ENCODE data around the gene DUSP22.

The DUSP22 gene

GRCh38 chr6:352896-353470 lies 60.7 kb downstream of the DUSP22 start:
- no peak for DNase-seq (ENCODE audit: low spot score)

GRCh38 chr6:353642-354614 lies 61.6 kb downstream of the DUSP22 start:
- no peak for DNase-seq (ENCODE audit: low spot score)

GRCh38 chr6:354631-355280 lies 62.5 kb downstream of the DUSP22 start:
- no peak for DNase-seq (ENCODE audit: low spot score)

GRCh38 chr6:355373-356208 lies 63.3 kb downstream of the DUSP22 start:
- no peak for DNase-seq (ENCODE audit: low spot score)

GRCh38 chr6:356828-357251 lies 64.6 kb downstream of the DUSP22 start:
- DNase-seq (ENCODE audit: low spot score), result no peak

GRCh38 chr6:357261-357790 lies 65.0 kb downstream of the DUSP22 start:
- DNase-seq (ENCODE audit: low spot score), result no peak

- no peak for DNase-seq (ENCODE audit: low spot score)
These were observed 65.6 kb downstream of the DUSP22 start for GRCh38 chr6:357791-358341.

- DNase-seq (ENCODE audit: low spot score), result no peak
These were observed 66.1 kb downstream of the DUSP22 start for GRCh38 chr6:358432-358831.

- DNase-seq (ENCODE audit: low spot score), result no peak
These were observed 66.6 kb downstream of the DUSP22 start for GRCh38 chr6:358847-359246.

GRCh38 chr6:359261-360035 lies 67.2 kb downstream of the DUSP22 start:
- no peak for DNase-seq (ENCODE audit: low spot score)

- DNase-seq (ENCODE audit: low spot score), result no peak
These were observed 68.1 kb downstream of the DUSP22 start for GRCh38 chr6:360349-360748.

- no peak for DNase-seq (ENCODE audit: low spot score)
These were observed 68.6 kb downstream of the DUSP22 start for GRCh38 chr6:360764-361373.

GRCh38 chr6:361411-362132 lies 69.3 kb downstream of the DUSP22 start:
- DNase-seq (ENCODE audit: low spot score), result no peak

GRCh38 chr6:362231-362923 lies 70.1 kb downstream of the DUSP22 start:
- no peak for DNase-seq (ENCODE audit: low spot score)

GRCh38 chr6:362924-363249 lies 70.6 kb downstream of the DUSP22 start:
- no peak for DNase-seq (ENCODE audit: low spot score)

- no peak for DNase-seq (ENCODE audit: low spot score)
These were observed 71.0 kb downstream of the DUSP22 start for GRCh38 chr6:363291-363690.

GRCh38 chr6:363909-364308 lies 71.6 kb downstream of the DUSP22 start:
- no peak for DNase-seq (ENCODE audit: low spot score)

- no peak for DNase-seq (ENCODE audit: low spot score)
These were observed 72.6 kb downstream of the DUSP22 start for GRCh38 chr6:364609-365540.

Data from globus pallidus (tissue), 1 donor.